ENCODE results near the gene DPY19L2.
"Not testable (repeated sequence)": the region's sequence is repeated elsewhere in the genome, so short reads cannot be mapped to it uniquely, and the experiment has no call there.

DNA sequence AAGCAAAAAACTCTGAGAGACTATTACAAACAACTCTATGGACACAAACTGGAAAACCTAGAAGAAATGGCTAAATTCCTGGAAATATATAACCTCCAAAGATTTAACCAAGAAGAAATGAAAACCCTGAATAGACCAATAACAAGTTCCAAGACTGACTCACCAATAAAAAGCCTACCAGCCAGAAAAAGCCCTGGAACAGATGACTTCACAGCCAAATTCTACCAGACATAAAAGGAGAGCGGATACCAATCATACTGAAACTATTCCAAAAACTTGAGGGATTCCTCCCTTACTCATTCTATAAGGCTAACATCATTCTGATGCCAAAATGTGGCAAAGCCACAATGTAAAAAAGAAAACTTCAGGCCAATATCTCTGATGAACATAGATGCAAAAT lies 18.8 kb downstream of the DPY19L2 start:
- TF ChIP-seq ZNF24 (IDR thresholded peaks at IDR 0.05); TSC22D2 (CRISPR knock-in tag; IDR thresholded peaks at IDR 0.05; ENCODE audit: borderline replicate concordance): not testable (repeated sequence)
